Measurements from ENCODE around the gene EEFSEC.
A peak's percentile ranks its signal among the peaks of the same experiment; 100 is the strongest.

Gene EEFSEC

DNA sequence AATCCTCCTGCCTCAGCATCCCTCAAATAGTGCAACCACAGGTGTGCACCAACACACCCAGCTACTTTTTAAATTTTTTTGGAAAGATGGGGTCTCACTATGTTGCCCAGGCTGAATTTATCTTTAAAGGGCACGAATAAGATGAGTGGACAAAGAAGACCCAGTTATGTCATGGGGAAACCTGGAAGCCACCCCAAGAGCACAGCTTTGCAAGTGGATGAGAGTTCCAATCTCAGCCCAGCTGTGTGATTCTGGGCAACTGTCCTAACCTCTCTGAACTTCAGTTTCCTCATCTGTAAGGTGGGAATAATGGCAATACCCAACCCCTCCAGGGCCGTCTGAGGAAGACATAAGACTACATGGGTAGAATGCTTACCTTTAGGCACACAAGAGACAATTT is 281.2 kb downstream of the EEFSEC start:
- no peak for DNase-seq

DNA sequence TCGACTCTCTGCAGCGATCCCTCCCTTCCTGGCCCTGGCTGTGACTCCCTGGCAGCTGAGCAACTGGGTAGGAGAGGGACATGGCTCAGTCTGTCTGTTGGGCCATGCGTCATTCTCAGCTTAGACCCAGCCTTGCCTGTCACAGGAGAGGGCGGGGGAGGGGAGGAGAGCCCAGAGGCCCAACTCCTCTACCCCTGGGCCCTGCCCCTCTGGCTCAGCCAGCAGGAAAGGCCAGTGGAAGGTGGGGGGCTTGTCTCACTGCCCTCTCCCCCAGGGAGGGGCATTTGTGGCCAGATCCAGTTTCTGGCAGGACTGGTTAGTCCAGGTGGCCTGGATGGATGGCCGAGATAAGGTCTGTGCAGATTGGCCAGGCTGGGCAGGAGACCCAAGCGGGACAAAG is 281.8 kb downstream of the EEFSEC start:
- DNase-seq, result no peak

DNA sequence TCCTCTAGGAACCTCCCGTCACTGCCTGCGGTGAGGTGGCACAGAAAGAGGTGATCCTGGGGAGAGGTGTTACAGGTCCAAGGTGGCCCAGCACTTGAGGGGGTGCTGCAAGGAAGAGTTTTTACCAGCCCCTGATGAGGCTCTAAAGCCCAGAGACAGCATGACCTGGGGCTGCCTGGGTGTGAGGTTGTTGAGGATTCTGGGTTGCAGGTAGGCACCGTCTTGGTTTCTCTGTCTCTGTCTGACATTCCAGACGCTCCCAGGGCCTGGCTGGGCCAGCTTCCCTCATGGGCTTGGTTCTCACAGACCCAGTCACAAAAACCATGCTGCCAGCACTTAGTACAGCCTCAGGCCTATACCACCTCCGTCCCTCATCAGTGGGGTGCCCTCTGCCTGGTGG is 282.3 kb downstream of the EEFSEC start:
- no peak for DNase-seq

DNA sequence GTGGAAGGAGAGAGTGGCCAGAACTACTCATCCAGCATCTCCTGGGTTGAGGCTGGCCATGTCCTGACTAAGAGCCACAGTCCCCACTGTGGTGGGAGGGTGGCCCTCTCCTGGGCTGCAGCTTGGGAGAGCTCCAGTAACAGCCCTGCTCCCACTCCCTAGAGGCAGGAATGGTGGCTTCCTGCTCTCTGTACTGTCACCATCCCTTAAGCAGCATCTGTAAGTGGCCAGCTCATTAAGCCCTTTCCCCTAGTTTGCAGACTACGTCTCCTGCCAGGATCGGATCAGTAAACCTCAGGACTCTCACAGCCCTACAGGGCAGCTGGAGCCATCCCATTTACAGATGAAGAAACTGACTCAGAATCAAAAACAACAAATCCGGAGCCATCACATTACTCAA is 282.9 kb downstream of the EEFSEC start:
- no peak for DNase-seq

DNA sequence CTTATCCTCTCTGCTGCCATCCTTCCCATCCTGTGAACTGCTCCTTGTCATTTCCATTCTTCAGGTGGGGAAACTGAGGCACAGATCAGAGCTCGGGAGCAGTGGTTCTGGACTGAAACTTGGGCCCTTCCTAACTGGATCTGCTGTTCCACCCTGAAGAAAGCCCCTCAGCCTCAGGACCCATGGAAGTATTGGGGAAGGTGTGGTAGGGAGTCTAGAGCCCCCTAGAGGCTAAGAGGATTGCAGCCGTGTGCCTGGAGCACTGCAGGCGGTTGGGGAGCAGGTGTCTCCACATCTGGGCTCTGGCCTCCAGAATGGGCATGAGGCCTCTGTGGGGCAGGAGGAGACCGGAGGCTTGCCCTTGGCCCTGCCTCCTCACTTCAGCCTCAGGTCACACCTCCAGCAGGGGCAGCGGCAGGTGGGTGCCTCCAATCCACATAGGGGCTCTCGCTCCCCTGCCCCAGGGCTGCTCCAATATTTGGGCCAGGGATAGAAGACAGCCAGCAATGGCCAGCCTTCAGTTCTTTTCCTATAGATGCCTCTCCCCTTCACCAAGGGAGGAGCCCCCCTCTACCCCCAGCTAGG is 285.3 kb downstream of the EEFSEC start:
- no peak for DNase-seq

DNA sequence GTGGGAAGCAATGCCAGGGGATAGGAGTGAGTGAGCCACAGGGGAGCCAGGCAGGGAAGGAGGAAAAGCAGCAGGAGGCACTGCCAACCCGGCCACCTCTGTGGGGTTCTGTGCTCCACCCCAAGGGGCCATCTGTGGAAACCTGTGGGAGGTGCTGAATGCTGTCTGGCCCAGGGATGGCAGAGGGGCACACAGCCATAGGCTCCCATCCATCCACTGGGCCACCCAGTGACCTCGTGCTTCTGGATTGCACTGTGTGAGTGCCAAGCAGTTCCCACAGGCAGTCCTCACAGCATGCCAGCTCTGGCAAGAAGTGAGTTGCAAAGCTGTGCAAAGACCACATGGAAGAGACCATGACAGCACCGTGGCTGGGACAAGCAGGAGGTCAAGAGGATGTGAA is 285.9 kb downstream of the EEFSEC start:
- DNase-seq, result no peak

DNA sequence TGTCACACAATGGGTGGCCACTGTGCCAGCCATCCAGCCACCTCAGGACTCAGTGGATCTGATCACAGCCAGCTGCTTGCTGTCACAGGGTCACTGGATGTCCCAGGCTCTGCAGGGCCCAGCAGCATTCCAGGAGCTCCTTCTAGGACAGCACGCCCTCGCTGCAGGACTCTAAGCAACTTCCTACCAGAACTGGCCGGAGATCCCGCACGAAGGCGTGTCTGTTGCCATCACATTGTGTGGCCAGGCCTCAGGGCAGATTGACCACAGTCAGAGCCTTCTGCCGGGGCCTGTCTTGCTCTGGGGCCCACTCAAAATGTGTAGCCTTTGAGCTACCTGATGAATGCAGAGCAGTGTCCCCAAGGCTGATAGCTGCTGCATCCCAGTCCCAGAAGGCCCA is 288.8 kb downstream of the EEFSEC start:
- no peak for DNase-seq

DNA sequence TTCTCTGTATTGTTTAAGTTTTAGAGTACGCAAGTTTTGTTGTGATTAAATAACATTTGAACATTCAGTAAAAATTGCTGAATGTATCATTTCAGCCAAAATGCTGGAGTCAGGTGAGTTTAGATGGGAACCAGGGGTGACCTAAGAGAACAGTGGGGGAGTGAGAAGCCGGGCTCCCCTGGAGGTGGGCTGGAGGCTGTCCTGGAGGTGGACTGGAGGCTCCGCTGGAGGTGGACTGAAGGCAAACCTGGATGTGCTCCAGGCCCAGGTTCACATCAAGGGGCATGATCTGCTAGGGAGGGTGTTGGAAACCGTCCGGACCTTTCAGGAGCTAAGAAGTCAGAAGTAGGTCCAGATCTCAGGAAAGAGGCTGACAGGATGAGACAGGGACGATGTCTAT is 289.7 kb downstream of the EEFSEC start:
- no peak for DNase-seq

DNA sequence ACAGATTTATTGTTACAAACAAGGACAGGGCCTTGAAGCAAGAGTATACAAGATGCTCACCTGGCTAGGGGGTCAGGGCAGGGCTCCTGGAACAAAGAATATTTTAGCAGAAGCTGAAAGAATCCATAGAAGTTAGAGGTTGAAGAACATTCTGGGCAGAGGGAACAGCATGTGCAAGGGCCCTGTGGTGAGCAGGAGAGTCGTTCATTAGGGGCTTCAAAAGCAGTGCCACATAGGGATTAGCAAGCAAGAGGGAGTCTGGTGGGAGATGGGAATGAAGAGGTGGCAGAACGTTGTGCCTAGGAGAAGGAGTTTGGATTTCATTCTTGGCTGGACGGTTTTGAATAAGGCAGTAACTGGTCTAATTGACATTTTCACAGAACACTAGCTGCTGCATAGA is 290.5 kb downstream of the EEFSEC start:
- DNase-seq, result no peak

DNA sequence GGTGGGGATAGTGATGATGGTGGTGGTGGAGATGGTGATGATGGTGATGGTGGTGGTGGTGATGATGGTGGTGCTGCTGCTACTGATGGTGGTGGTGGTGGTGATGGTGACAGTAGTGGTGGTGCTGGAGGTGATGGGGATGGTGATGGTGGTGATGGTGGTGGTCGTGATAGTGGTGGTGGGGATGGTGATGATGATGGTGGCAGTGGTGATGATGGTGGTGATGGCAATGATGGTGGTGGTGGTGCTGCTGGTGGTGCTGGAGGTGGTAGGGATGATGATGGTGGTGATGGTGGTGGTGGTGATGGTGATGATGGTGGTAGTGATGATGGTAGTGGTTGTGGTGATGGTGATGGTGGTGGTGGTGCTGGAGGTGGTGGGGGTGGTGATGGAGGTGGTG is 292.1 kb downstream of the EEFSEC start:
- DNase-seq, result no peak

DNA sequence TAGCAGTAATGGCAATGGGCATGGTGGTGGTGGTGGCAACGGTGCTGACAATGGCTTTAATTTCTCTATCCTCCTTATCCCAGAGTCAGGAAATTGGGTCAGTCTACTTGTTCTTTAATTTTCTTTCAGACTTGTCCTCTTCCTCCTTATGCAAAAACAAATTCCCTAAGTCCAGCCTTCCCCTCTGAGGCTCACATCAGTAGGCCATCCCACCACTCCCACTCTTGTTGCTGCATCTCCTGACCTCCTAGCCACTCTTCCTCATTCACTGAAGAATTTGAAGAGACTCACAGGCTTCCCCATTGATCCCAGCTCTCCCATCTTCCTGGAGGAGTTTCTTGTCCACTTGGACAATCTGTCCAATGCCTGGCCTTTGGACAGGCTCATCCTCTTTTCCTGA is 293.5 kb downstream of the EEFSEC start:
- DNase-seq, result no peak

DNA sequence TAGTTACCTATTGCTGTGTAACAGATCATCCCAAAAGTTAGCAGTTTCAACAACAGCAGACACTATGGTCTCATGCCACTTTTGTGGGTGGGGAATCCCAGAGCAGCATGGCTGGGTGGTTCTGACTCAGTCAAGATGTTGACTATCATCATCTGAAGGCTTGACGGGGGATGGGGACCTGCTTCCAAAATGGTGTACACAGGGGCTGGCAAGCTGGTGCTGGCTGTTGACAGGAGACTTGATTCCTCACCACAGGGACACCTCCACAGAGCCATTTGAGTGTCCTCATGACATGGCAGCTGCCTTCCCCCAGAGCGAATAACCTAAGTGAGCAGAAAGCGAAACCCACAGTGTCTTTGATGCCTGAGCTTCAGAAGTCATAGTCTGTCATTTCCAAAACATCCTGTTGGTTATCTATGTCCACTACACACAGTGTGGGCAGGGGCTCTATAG is 294.3 kb downstream of the EEFSEC start:
- peak; percentile 60 for DNase-seq

DNA sequence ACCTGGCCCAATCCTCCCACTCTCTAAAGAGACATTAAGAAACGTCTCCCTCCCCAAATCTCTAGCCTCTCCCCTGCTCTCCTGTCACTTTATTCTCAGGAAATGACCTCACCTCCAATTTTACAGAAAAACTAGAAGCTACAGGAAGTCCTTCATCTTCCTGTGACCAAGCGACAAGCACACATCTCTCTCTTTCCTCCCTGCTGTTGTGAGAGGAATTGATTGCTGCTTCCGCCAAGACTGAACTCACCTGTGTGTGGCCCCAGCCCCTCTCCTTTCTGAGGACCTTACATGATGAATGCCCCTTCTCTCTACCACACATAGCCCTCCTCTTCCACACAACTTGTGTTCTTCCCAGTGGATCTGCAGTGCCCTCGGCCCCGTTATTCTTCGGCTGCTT is 295.2 kb downstream of the EEFSEC start:
- DNase-seq, result no peak

DNA sequence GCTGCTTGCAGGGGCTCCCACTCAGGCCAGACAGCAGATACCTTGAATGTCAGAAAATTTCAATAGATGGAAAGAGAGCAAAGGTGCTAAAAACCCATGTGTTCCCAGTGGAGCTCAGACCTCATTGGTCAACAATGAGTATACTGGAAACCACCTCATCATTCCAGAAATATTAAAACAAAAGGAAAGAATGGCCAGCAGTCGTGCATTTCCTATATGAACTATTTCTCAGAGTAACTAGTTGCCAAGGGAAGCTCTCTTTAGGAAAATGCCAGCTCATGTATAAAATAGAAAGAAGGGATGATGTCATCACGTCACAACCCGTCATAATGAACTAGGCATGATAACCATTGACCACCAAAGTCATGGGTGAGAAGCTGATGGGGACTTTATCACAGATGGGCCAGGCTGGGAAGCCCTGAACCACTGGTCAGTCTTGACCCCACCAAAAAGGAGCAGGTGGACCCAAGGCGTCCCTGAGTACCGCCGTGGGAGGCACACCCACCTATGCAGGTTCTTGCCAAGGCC is 295.9 kb downstream of the EEFSEC start:
- no peak for DNase-seq

DNA sequence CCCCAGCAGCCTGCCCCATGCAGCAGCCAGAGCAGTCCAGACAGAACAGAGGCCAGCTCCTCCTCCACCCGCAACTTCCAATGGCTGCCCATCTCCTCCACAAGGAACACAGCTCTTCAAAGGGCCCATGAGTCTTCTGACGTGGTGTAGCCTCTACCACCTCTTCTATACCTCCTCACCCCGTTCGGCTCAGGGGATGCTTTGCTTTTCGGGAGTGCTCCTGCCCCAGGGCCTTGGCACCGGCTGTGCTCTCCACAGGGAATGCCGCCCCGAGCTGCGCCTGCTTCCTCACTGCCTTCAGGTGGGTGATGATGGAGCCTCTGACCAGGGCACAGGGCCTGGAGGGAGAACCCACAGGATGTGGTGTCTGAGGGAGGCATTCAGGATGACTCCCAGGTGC is 298.8 kb downstream of the EEFSEC start:
- no peak for DNase-seq

DNA sequence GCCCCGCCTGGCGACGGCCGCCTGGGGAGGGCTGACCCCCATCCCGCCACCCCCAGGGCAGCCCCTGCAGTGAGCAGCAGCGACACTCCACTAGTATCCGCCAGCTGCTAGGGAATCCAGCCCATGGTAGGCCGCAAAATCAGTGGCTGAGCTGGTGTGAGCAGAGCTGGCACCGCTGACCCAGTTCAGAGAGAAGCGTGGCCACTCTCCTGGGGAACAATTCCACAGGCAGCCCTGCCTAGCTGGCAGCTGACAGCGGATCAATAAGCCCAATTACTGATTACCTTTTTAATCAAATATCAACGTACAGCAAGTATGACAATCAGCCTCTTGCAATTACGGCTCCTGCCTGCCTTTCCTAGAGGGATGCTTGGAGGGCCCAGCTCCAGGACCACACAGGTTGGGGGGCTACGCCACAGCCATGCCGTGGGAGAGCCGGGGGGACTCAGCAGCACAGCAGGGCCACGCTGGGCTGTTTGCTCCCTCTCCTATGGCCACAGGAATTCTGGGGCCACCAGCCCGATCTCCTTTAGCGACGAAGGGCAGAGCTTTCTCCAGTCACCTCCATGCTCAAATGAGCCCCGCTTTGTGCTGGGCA is 299.5 kb downstream of the EEFSEC start:
- DNase-seq, result no peak

DNA sequence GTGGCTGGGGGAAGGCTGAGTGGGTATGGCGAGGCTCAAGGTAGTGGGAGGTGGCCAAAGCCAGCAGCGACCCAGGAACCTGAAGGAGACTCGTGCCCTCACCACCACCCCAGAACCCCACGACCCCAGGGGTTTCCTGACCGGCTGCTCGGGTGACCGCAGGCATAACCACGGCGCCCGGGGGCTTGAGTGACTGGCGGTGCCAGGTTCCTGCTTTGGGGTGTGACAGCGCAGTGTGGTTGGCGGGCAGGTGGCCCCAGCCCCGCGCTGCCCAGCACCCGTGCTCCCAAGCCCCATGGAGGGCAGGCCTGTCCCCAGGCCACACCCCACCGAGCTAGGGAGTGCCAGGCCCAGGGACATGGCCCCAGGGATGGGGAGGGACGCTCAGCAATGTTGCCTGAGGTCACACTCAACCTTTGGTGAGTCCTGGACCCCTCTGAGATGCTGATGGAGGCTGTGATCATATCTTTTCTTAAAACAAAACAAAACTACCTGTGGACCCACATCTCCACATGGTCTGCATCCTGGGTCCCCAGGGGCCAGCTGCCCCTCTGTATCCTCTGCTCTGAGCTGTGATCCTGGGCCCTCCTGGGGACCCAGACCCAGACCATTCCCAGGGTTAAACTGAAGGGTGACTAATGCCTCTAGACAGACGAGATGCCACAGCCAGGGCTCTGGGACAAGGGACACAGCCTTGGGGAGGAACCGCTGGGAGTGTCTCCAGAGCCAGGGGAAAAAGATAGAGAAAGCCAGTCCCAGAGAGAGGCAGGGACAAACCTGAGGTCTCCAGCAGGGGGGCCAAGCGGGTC is 300.4 kb downstream of the EEFSEC start:
- DNase-seq, result no peak

DNA sequence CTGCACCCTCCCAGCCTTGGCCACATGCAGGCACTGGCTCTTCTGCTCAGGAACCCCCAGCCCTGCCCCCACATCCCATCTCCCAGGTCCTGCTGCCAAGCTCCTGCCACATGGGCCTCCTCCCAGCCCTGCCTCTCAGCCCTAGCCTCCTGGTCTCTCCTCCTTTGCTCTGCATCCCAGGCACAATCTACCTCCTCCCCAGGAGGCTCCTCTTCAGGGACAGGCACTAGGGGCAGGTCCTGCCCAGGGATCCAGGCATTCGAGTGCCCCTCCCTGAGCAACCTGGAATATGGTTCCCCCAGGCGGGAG is 301.0 kb downstream of the EEFSEC start:
- DNase-seq, result no peak

DNA sequence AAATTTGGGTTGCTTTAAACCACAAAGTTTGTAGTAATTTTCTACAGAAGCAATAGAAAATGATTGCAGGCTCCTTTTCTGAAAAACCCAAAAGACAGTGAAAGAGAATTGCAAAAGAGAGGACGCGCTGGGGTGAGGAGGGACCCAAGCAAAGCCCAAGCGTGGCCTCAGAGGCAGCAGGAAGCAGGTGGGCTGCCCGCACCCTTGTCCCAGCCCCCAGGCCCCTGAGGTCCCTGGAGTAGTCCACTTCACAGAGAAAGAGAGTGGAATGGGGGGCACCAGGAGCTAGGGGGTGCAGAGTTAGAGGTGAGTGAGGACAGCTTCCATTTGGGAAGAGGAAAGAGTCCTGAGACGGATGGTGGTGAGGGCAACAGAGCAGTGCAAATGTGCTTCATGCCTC is 301.8 kb downstream of the EEFSEC start:
- no peak for DNase-seq

DNA sequence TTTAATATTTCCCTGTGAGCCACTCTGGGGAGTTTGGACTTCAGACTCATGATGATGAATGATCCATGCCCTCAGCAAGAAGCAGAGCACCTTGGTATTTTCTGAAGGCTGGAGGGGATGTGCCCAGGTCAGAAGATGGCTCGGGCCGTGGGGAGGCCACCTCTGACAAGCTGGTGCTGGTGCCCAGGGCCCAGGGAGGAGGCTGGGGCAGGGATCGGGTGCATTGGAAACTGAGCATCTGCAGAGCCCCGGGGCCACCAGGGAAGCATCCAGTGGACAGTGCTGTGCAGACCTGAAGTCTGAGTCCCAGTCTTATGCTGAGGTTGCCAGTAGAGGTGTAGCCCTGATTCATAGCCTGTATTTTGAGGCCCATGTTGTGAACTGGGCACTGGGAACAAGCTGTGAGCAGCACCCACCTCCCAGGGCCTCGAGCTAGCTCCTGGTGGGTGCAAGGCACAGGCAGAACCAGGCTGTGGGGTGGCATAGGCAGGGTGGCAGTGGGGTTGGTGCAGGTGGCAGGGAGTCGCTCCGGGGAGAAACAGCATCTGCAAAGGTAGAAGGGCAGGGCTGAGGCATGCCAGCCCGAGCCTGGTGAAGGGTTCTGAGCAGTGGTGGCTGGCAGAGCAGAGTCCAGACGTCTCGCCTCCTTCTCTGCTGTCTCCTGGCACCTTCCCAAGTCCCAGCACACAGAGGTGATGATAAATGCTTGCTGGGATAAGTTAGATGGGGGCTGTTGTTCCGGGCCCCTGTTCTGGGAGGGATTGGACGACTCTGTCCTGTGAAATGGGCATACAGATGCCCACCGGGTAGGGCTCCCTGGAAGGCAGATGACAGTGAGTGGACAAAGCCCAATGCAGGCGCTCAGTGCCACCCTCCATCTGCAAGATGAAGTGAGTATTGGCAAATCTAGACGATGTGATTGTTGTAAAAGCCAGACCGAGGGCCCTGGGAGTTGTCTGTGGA is 302.8 kb downstream of the EEFSEC start:
- no peak for DNase-seq

DNA sequence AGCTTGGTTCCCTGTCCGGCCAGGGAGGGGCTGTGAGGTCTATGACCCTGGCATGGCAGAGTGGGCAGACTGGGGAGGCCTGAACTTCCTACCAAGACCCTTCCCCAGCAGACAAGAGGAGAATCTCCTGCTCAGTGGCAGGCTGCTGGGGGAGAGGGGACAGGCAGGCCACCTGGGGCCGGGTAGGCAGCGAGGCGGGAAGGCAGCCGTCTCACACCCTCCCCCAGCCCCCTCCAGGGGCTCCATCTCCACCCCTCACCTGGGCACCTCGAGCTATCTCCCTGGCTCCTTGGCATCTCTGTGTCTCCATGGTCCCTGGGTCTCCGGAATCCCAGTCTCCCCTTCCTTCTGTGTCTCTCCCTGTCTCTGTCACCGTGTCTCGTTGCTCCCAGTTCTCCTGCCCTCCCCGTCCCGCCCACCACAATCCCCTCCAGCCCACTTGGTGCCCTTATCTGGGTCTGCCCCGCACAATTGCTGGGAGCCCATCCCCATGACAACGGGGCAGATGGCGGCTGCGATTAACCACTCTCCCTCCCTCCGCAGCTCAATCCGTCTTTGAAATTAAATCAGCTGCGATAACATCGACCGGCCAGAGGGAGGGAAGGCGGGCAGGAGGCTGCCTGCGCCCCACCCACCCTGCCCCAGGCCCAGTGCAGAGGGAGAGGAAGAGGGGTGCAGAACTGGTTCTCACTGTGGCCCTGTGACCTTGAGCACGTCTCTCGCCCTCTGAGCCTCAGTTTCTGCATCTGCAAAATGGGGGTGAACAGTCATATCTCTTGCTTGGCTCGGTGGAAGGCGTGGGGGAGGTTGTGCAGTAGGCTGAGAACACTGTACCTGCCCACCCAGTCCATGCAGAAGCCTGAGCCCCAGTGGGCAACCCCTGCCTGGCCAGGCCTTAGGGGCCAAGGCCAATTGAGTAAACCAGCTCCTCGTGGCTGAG is 303.8 kb downstream of the EEFSEC start:
- no peak for DNase-seq

DNA sequence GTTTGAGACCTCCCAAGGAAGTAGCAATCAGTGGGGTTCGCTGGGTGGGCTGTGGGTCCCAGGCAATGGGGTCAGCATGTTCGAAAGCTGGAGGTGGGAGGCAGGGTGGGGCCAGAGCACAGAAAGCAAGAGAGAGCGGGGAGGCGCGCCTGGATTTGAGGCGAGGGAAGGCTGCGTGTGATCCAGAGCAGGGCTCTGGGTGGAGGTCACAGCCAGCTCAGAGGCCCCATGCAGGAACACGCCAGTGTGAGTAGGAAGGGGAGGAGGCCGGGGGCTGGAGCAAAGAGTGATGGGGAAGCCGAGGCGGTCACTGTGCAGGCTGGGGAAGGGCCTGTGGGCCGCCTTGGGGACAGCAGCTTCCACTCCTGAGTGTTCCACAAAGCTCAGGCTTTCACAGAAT is 304.7 kb downstream of the EEFSEC start:
- DNase-seq, result no peak

Data from activated naive CD4-positive, alpha-beta T cell treated with anti-CD3 and anti-CD28 coated beads, Interleukin-2, amount 50 U/mL, for 16 hours (primary cell).